ENCODE data around the gene SVEP1.

Gene SVEP1

GRCh38 chr9:110575945-110576344 is 3.6 kb downstream of the SVEP1 start:
- H3K4me1 ChIP-seq (ENCODE audit: control insufficient read depth in 1 of 2, insufficient read depth in 2 of 2, low read length in 2 of 2), result peaks cover 0 to 17% of the 10 kb centered on the region in 2 donors
- H3K36me3 ChIP-seq (ENCODE audit: control insufficient read depth in 1 of 2, insufficient read depth in 2 of 2, low read length in 2 of 2), result no peaks in the 10 kb centered on the region
- peaks cover 19% of the 10 kb centered on the region for H3K27me3 ChIP-seq (ENCODE audit: low read depth, low read length)
- H3K9me3 ChIP-seq (ENCODE audit: control insufficient read depth in 1 of 2, low read length in 2 of 2), result no peaks in the 10 kb centered on the region
- peak overlapping the region in 1 of 2 donors; percentile 24 for H3K4me3 ChIP-seq (ENCODE audit: low read depth in 1 of 2, low read length in 2 of 2)
- H3K27ac ChIP-seq (ENCODE audit: low read length), result no peak overlapping the region

GRCh38 chr9:110575169-110575568 is 4.4 kb downstream of the SVEP1 start:
- H3K36me3 ChIP-seq (ENCODE audit: control insufficient read depth in 1 of 2, insufficient read depth in 2 of 2, low read length in 2 of 2), result no peaks in the 10 kb centered on the region
- peaks cover 12% of the 10 kb centered on the region for H3K27me3 ChIP-seq (ENCODE audit: low read depth, low read length)
- H3K27ac ChIP-seq (ENCODE audit: low read length), result no peak overlapping the region
- H3K4me3 ChIP-seq (ENCODE audit: low read depth in 1 of 2, low read length in 2 of 2), result no peak overlapping the region
- peaks cover 0 to 12% of the 10 kb centered on the region in 2 donors for H3K4me1 ChIP-seq (ENCODE audit: control insufficient read depth in 1 of 2, insufficient read depth in 2 of 2, low read length in 2 of 2)
- H3K9me3 ChIP-seq (ENCODE audit: control insufficient read depth in 1 of 2, low read length in 2 of 2), result no peaks in the 10 kb centered on the region

GRCh38 chr9:110573305-110573704 is 6.2 kb downstream of the SVEP1 start:
- H3K27ac ChIP-seq (ENCODE audit: low read length), result no peak overlapping the region
- H3K36me3 ChIP-seq (ENCODE audit: control insufficient read depth in 1 of 2, insufficient read depth in 2 of 2, low read length in 2 of 2), result no peaks in the 10 kb centered on the region
- H3K4me1 ChIP-seq (ENCODE audit: control insufficient read depth in 1 of 2, insufficient read depth in 2 of 2, low read length in 2 of 2), result no peaks in the 10 kb centered on the region
- no peak overlapping the region for H3K4me3 ChIP-seq (ENCODE audit: low read depth in 1 of 2, low read length in 2 of 2)
- no peaks in the 10 kb centered on the region for H3K9me3 ChIP-seq (ENCODE audit: control insufficient read depth in 1 of 2, low read length in 2 of 2)
- peaks cover 5% of the 10 kb centered on the region for H3K27me3 ChIP-seq (ENCODE audit: low read depth, low read length)

DNA sequence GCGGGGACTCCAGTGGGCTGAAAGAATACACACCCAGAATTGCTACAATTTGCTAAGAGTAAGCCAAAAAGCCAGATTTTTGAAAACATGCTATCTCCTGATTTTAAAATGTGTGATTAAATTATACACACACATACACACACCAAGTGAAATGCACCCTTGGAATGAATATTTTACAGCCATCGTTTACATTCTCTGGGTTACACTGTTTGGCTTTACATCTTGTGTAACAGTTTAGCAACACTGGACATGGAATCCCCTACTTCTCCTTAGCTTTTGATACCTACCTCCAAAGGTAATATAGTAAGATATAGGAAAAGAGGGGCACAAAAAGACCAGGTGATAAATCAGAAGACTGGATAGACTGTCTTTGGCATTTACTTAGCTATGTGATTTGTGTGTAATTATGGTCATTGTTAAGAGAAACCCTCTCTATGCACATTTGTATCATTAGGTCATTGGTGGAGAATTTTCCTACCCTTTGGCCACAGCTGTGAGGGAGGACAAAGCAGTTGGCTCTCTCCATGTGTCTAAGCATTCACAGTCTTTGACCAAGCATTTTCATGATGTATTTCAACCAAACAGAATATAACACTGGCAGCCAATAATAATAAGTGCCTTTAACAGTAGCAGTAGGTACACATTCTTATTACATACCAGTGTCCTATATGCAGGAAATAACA is 7.6 kb downstream of the SVEP1 start:
- Histone ChIP-seq H3K4me1 (ENCODE audit: control insufficient read depth in 1 of 2, insufficient read depth in 2 of 2, low read length in 2 of 2) (no peaks in the 10 kb centered on the region), H3K4me3 (ENCODE audit: low read depth in 1 of 2, low read length in 2 of 2) (no peak overlapping the region), H3K27me3 (ENCODE audit: low read depth, low read length) (no peaks in the 10 kb centered on the region), H3K9me3 (ENCODE audit: control insufficient read depth in 1 of 2, low read length in 2 of 2) (no peaks in the 10 kb centered on the region), H3K36me3 (ENCODE audit: control insufficient read depth in 1 of 2, insufficient read depth in 2 of 2, low read length in 2 of 2) (no peaks in the 10 kb centered on the region), H3K27ac (ENCODE audit: low read length) (no peak overlapping the region)

DNA sequence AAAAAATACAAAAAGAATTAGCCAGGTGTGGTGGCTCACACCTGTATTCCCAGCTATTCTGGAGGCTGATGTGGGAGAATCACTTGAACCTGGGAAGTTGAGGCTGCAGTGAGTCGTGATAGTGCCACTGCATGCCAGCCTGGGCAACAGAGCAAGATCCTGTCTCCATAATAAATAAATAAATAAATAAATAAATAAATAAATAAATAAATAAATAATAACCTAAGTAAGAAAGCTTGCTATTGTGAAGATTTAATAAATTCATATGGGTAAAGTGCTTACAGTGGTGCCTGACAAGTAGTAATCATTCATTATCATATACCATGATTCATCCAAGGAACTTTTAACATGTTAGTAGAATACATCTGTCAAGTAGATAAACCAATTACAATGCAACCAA is 13.4 kb downstream of the SVEP1 start:
- Histone ChIP-seq H3K27ac (ENCODE audit: low read length) (no peak overlapping the region), H3K4me1 (ENCODE audit: control insufficient read depth in 1 of 2, insufficient read depth in 2 of 2, low read length in 2 of 2) (no peaks in the 10 kb centered on the region), H3K4me3 (ENCODE audit: low read depth in 1 of 2, low read length in 2 of 2) (no peak overlapping the region), H3K27me3 (ENCODE audit: low read depth, low read length) (no peaks in the 10 kb centered on the region), H3K36me3 (ENCODE audit: control insufficient read depth in 1 of 2, insufficient read depth in 2 of 2, low read length in 2 of 2) (no peaks in the 10 kb centered on the region), H3K9me3 (ENCODE audit: control insufficient read depth in 1 of 2, low read length in 2 of 2) (no peaks in the 10 kb centered on the region)

DNA sequence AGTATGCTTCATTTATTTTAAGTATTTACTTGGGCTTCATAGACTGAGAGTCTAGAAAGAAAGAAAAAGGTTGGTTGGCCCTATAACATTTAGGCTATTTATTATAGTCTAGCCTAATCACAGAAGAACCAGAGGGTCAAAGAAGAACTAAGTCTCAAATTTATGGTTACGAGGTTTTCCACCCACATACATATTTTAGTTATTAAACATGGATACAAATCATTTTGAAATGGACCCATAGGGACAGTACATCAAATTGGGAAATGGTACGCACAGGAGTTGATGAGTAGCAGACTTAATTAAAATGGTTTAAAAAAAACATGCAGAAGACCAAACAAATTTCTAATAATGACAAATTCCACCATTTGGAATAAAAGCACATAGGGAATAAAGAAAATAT is 17.7 kb downstream of the SVEP1 start:
- no peaks in the 10 kb centered on the region for H3K4me1 ChIP-seq (ENCODE audit: control insufficient read depth in 1 of 2, insufficient read depth in 2 of 2, low read length in 2 of 2)
- no peaks in the 10 kb centered on the region for H3K27me3 ChIP-seq (ENCODE audit: low read depth, low read length)
- H3K36me3 ChIP-seq (ENCODE audit: control insufficient read depth in 1 of 2, insufficient read depth in 2 of 2, low read length in 2 of 2), result no peaks in the 10 kb centered on the region
- no peak overlapping the region for H3K4me3 ChIP-seq (ENCODE audit: low read depth in 1 of 2, low read length in 2 of 2)
- no peak overlapping the region for H3K27ac ChIP-seq (ENCODE audit: low read length)
- no peaks in the 10 kb centered on the region for H3K9me3 ChIP-seq (ENCODE audit: control insufficient read depth in 1 of 2, low read length in 2 of 2)

- no peaks in the 10 kb centered on the region for H3K36me3 ChIP-seq (ENCODE audit: control insufficient read depth in 1 of 2, insufficient read depth in 2 of 2, low read length in 2 of 2)
- no peak overlapping the region for H3K4me3 ChIP-seq (ENCODE audit: low read depth in 1 of 2, low read length in 2 of 2)
- no peaks in the 10 kb centered on the region for H3K27me3 ChIP-seq (ENCODE audit: low read depth, low read length)
- H3K4me1 ChIP-seq (ENCODE audit: control insufficient read depth in 1 of 2, insufficient read depth in 2 of 2, low read length in 2 of 2), result peaks cover 0 to 9% of the 10 kb centered on the region in 2 donors
- H3K9me3 ChIP-seq (ENCODE audit: control insufficient read depth in 1 of 2, low read length in 2 of 2), result no peaks in the 10 kb centered on the region
- no peak overlapping the region for H3K27ac ChIP-seq (ENCODE audit: low read length)
These were observed 19.7 kb downstream of the SVEP1 start for GRCh38 chr9:110559869-110560268.

- H3K36me3 ChIP-seq (ENCODE audit: control insufficient read depth in 1 of 2, insufficient read depth in 2 of 2, low read length in 2 of 2), result no peaks in the 10 kb centered on the region
- H3K27me3 ChIP-seq (ENCODE audit: low read depth, low read length), result no peaks in the 10 kb centered on the region
- H3K27ac ChIP-seq (ENCODE audit: low read length), result peak overlapping the region; percentile 77
These were observed 23.8 kb downstream of the SVEP1 start for GRCh38 chr9:110555551-110556331.

DNA sequence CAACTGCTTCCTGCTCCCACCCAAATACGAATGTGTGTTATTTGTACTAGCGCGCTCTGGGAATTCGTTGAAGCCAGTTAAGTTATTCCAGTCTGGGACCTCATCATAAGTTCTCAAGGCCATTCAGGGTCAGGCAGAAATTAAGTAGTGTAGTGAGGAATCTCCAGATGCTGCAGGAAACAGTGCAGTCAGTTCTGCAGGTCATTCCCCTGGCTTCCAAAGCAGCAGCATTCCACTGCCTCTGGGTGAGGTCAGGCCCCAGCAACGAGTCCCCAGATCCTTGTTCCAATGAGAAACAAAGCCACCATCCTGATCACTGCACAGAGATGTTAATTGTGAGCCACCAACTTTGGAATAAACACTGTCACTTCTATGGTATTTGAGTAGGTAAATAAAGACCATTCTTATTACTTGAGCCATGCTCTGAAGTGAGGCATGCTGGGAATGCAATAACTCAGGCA is 33.1 kb downstream of the SVEP1 start:
- Histone ChIP-seq H3K9me3 (ENCODE audit: control insufficient read depth in 1 of 2, low read length in 2 of 2) (no peaks in the 10 kb centered on the region), H3K27ac (ENCODE audit: low read length) (no peak overlapping the region), H3K4me1 (ENCODE audit: control insufficient read depth in 1 of 2, insufficient read depth in 2 of 2, low read length in 2 of 2) (peaks cover 0 to 7% of the 10 kb centered on the region in 2 donors), H3K4me3 (ENCODE audit: low read depth in 1 of 2, low read length in 2 of 2) (no peak overlapping the region), H3K36me3 (ENCODE audit: control insufficient read depth in 1 of 2, insufficient read depth in 2 of 2, low read length in 2 of 2) (no peaks in the 10 kb centered on the region), H3K27me3 (ENCODE audit: low read depth, low read length) (no peaks in the 10 kb centered on the region)

More at GRCh38 chr9:110555551-110556331, 23.8 kb downstream of the SVEP1 start:
- H3K9me3 ChIP-seq (ENCODE audit: control insufficient read depth in 1 of 2, low read length in 2 of 2), result no peaks in the 10 kb centered on the region
- peaks cover 0 to 10% of the 10 kb centered on the region in 2 donors for H3K4me1 ChIP-seq (ENCODE audit: control insufficient read depth in 1 of 2, insufficient read depth in 2 of 2, low read length in 2 of 2)
- H3K4me3 ChIP-seq (ENCODE audit: low read depth in 1 of 2, low read length in 2 of 2), result no peak overlapping the region

GRCh38 chr9:110545705-110546104 is 33.8 kb downstream of the SVEP1 start:
- H3K27me3 ChIP-seq (ENCODE audit: low read depth, low read length), result no peaks in the 10 kb centered on the region
- no peak overlapping the region for H3K27ac ChIP-seq (ENCODE audit: low read length)
- H3K36me3 ChIP-seq (ENCODE audit: control insufficient read depth in 1 of 2, insufficient read depth in 2 of 2, low read length in 2 of 2), result no peaks in the 10 kb centered on the region
- peaks cover 0 to 7% of the 10 kb centered on the region in 2 donors for H3K4me1 ChIP-seq (ENCODE audit: control insufficient read depth in 1 of 2, insufficient read depth in 2 of 2, low read length in 2 of 2)
- H3K9me3 ChIP-seq (ENCODE audit: control insufficient read depth in 1 of 2, low read length in 2 of 2), result no peaks in the 10 kb centered on the region
- H3K4me3 ChIP-seq (ENCODE audit: low read depth in 1 of 2, low read length in 2 of 2), result no peak overlapping the region

- Histone ChIP-seq H3K4me3 (ENCODE audit: low read depth in 1 of 2, low read length in 2 of 2) (no peak overlapping the region), H3K27ac (ENCODE audit: low read length) (no peak overlapping the region), H3K36me3 (ENCODE audit: control insufficient read depth in 1 of 2, insufficient read depth in 2 of 2, low read length in 2 of 2) (no peaks in the 10 kb centered on the region), H3K4me1 (ENCODE audit: control insufficient read depth in 1 of 2, insufficient read depth in 2 of 2, low read length in 2 of 2) (peaks cover 0 to 9% of the 10 kb centered on the region in 2 donors), H3K9me3 (ENCODE audit: control insufficient read depth in 1 of 2, low read length in 2 of 2) (no peaks in the 10 kb centered on the region), H3K27me3 (ENCODE audit: low read depth, low read length) (no peaks in the 10 kb centered on the region)
These were observed 35.9 kb downstream of the SVEP1 start for GRCh38 chr9:110543631-110544051.
